NCI-H2227 (cell line): Measurements from ENCODE around the gene PRF1.
"Not testable (repeated sequence)": the region's sequence is repeated elsewhere in the genome, so short reads cannot be mapped to it uniquely, and the experiment has no call there.

Experiments used
- DNase-seq: peaks from one replicate; lab custom pipeline; 2025; ENCODE audit not compliant: unreplicated experiment; lab: John Stamatoyannopoulos, UW

PRF1 gene

GRCh38 chr10:70602665-70603448 lies at the start of gene PRF1:
Gene PRF1, minus strand, starts transcription at chr10:70602741. Its CDS starts 1,839 bp downstream, at chr10:70600902.
- DNase-seq = no peak

DNA sequence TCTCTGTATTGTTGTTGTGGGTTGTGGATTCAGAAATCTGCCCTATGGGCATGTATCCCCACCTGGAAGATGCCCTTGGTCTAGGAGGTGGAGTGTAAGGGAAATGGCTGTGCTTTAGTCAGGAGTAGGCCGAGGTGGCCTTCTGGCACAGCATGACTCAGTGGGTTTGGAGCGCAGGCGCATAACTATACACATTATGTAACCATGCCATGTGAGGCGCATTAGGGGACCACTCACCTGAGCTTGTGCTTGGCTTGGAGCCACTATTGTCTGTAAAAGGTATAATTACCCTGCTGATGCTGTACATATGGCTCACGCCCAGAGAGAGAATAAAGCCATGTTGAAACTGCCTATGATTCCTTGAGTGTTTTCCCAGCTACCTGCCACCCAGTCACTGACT lies 49.1 kb upstream of the PRF1 start:
- DNase-seq = no peak

- DNase-seq = no peak
Observed at GRCh38 chr10:70650718-70651117, 48.2 kb upstream of the PRF1 start.

- no peak for DNase-seq
Observed at GRCh38 chr10:70650104-70650503, 47.6 kb upstream of the PRF1 start.

GRCh38 chr10:70649526-70649925 lies 47.0 kb upstream of the PRF1 start:
- no peak for DNase-seq

- no peak for DNase-seq
Observed at GRCh38 chr10:70648427-70648826, 45.9 kb upstream of the PRF1 start.

- no peak for DNase-seq
Observed at GRCh38 chr10:70647086-70647485, 44.5 kb upstream of the PRF1 start.

DNA sequence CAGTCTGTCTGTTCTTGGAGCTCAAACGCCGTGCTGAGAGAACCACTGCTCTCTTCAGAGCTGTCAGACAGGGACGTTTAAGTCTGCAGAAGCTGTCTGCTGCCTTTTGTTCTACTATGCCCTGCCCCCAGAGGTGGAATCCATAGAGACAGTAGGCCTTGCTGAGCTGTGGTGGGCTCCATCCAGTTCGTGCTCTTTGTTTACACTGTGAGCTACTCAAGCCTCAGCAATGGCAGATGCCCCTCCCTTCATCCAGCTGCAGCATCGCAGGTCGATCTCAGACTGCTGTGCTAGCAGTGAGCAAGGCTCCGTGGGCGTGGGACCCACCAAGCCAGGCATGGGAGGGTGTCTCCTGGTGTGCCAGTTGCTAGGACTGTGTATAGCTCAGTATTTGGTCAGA lies 42.4 kb upstream of the PRF1 start:
- not testable (repeated sequence) for DNase-seq

- DNase-seq = not testable (repeated sequence)
Observed at GRCh38 chr10:70643272-70643671, 40.7 kb upstream of the PRF1 start.

- DNase-seq = not testable (repeated sequence)
Observed at GRCh38 chr10:70639640-70640383, 37.3 kb upstream of the PRF1 start.

DNA sequence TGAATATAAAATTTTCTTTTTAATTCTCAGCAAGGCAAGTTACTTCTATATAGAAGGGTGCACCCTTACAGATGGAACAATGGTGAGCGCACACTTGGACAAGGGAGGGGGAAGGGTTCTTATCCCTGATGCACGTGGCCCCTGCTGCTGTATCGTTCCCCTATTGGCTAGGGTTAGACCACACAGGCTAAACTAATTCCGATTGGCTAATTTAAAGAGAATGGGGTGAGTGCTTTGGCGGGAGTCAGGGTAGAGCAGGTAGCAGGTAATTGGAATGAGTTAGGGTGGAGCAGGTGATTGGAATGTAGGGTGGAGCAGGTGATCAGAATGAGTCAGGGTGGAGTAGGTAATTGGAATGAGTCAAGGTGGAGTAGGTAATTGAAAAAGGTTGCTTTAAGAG lies 32.0 kb upstream of the PRF1 start:
- DNase-seq = not testable (repeated sequence)

DNA sequence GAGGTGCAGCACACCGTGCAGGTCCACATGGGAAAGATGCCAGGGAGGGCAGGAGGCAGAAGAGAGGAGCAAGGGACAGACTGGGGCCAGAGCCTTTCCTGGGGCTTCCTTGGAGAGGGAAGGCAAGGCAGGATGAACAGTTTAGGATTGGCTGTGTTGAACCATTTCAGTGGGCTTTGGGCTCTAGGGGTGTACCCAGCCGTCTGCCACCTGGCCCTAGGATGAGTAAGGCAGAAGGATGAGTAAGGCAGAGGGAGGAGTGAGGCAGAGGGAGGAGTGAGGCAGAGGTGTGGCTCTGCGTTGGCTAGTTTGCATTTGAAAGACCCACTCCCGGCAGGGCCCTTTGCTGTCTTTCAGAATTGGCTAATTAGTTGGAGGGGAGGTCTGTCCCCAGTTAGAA lies 31.5 kb upstream of the PRF1 start:
- no peak for DNase-seq

DNA sequence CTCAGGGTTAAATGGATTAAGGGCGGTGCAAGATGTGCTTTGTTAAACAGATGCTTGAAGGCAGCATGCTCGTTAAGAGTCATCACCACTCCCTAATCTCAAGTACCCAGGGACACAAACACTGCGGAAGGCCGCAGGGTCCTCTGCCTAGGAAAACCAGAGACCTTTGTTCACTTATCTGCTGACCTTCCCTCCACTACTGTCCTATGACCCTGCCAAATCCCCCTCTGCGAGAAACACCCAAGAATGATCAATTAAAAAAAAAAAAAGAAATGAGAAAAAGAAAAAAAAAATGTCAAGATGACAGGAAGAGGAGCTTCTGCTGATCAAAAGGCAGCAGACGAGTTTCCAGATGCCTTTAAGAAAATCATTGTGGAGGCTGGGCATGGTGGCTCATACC lies 29.2 kb upstream of the PRF1 start:
- DNase-seq = not testable (repeated sequence)

DNA sequence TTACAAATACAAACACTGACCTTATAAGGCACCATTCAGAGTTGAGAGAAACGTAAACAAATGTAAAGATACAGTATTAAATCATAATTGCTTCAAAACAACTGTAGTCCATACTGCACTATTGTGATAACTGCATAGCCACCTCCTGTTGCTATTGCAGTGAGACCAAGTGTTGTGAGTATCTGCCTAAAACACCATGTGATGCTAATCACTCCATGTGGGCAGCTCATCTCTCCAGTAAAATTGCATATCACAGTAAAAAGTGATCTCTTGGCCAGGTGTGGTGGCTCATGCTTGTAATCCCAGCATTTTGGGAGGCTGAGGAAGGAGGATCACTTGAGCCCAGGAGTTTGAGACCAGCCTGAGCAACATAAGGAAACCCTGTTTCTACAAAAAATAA lies 26.8 kb upstream of the PRF1 start:
- DNase-seq = no peak

- no peak for DNase-seq
Observed at GRCh38 chr10:70626056-70626455, 23.5 kb upstream of the PRF1 start.

DNA sequence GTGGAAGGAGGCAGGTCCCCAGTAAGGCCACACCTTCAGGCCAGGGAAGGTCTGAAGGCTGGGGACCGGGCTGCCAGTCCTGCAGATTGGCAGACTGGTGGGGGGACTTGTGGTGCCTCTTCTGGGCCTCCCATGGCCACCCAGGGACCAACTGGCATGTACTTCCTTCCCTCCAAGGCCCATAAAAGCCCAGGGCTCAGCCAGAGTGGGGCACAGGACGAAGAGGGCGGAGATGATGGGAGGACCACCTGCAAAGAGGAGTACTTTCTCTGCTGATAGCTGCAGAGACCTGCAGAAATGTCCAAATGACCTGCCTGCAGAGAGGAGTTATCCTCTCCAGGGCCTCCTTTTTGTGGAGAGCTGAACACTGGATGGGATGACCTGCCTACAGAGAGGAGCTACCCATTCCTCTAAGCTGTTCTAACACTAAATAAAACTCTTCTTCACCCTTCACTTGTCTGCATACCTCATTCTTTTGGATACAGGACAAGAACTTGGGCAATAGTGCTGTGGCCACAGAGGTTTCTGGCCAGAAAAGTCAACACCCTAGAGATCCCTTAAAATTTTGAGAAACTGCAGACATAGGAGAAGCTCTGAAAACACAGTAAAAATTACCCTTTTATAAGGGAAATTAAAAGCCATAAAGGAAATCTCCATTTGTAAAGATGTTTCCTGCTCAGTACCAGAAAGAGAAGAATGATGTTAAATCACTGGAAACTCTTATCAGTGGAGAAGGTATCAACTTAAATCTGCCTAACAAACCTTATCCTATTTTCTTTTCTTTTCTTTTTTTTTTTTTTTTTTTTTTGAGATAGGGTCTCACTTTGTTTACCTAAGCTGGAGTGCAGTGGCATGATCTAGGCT lies 20.7 kb upstream of the PRF1 start:
- no peak for DNase-seq

DNA sequence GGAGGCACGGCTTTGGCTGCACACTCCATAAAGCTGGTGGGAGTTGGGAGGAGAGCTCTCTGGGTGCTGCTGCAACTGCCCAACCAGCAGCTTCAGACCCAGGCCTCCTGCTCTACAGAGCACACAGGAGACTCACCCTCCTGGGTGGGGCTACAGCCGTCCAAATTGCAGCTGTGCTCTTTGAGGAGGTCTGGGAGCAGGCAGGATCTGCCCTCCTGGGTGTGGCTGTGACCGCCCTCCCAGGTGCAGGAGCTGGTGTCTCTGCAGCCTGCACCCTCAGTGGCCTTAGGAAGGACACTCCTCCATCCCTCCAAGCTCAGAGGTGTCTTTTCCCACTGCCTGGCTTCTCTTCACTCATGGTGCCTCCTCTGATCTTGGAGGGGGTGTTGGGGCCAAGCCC lies 20.0 kb upstream of the PRF1 start:
- no peak for DNase-seq

GRCh38 chr10:70621503-70622078 lies 19.1 kb upstream of the PRF1 start:
- DNase-seq = no peak

DNA sequence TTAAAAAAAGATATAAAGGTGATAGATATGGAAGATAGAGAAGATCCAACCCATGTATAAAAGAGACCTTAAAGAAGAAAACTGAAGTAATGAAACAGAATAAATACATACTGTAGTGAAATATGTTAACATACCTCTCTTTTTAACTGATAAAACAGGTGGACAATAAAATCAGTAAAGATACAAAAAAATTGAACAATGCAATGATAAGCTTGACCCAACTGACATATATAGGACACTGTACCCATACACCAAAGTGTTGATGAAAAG lies 17.4 kb upstream of the PRF1 start:
- no peak for DNase-seq

DNA sequence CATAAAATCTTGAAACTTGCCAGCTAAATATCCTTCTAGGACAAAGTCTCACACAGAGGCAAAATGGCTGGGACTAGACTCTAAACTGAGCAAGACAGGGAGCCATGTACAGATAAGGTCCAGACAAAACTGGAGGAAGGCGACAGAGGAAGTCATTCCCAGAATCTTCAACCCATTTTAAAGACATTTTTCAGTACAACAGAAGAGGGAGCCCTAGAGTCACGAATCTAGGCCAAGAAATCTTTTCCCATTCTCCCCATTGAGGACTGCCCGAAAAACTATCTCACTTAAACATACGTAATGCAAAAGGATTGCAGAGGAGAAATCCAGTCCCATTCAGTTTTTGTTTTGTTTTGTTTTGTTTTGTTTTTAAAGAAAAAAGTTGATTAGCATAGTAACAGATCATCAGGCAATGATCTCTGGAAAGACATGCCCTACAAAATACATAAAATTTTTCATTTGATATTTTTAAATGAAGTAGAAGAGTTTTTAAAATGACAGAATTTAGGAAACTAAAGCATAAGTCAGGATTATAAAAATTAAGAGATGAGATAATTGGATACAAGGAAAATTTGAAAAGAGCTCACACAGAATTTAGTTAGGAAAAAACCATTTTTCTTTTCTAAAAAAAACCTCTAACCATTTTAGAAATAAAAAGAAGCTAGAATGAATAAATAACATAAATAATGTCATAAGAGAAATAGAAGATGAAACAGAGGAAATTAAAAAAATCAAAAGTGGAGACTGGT lies 16.9 kb upstream of the PRF1 start:
- DNase-seq = no peak

- no peak for DNase-seq
Observed at GRCh38 chr10:70618663-70619062, 16.1 kb upstream of the PRF1 start.
